Osteocyte (in vitro differentiated cells): ENCODE results near the gene NPLOC4. TPM values are rescaled to one million over a fixed set of nuclear protein-coding genes. Genes with fewer than 3 reads are reported as not detected.
A peak's percentile ranks its signal among the peaks of the same experiment; 100 is the strongest.

ENCODE experiments used
- DNase-seq: peaks from one replicate; pipeline ENCODE4 v3.0.0; 2021; ENCODE audit warnings: mixed read lengths; ENCODE audit not compliant: unreplicated experiment; ENCODE audit errors: extremely low spot score
- H3K27ac Mint-ChIP-seq: one replicate; pipeline ENCODE4 v1.8.0; 2021; ENCODE audit warnings: mild to moderate bottlenecking, mixed read lengths; ENCODE audit not compliant: unreplicated experiment
- H3K27me3 Mint-ChIP-seq: one replicate; pipeline ENCODE4 v1.8.0; 2021; ENCODE audit warnings: mixed read lengths; ENCODE audit not compliant: unreplicated experiment
- H3K36me3 Mint-ChIP-seq: one replicate; pipeline ENCODE4 v1.8.0; 2021; ENCODE audit warnings: mixed read lengths; ENCODE audit not compliant: unreplicated experiment
- H3K4me1 Mint-ChIP-seq: one replicate; pipeline ENCODE4 v1.8.0; 2021; ENCODE audit warnings: mixed read lengths; ENCODE audit not compliant: unreplicated experiment
- H3K4me3 Mint-ChIP-seq: one replicate; pipeline ENCODE4 v1.8.0; 2021; ENCODE audit warnings: mild to moderate bottlenecking, moderate library complexity, mixed read lengths; ENCODE audit not compliant: unreplicated experiment
- H3K9me3 Mint-ChIP-seq: one replicate; pipeline ENCODE4 v1.8.0; 2021; ENCODE audit warnings: mixed read lengths; ENCODE audit not compliant: unreplicated experiment
- CTCF ChIP-seq: fragments of 200-600 bp; sonication (generic); IDR thresholded peaks from 2 replicates; pipeline ENCODE4 v1.5.0; 2021; ENCODE audit warnings: antibody characterized with exemption, mild to moderate bottlenecking, moderate library complexity
- total RNA-seq: library from RNA; stranded (reverse); gene quantifications from 2 replicates; pipeline ENCODE4 v1.2.1, GENCODE V29; 2021

NPLOC4 gene
- total RNA-seq, 1 donor from 2014 or later = 99.7 TPM

- peak overlapping the region; percentile 60 for H3K4me3 Mint-ChIP-seq
Measured at GRCh38 chr17:81518785-81519283, 118.1 kb downstream of the NPLOC4 start.

GRCh38 chr17:81518113-81518784 lies 118.7 kb downstream of the NPLOC4 start:
- DNase-seq = peak; percentile 86
- no peaks in the 10 kb centered on the region for H3K9me3 Mint-ChIP-seq
- no peaks in the 10 kb centered on the region for H3K27me3 Mint-ChIP-seq
- no peaks in the 10 kb centered on the region for H3K36me3 Mint-ChIP-seq
- peak overlapping the region; percentile 60 for H3K4me3 Mint-ChIP-seq
- H3K27ac Mint-ChIP-seq = peak overlapping the region; percentile 66
- H3K4me1 Mint-ChIP-seq = peaks cover 42% of the 10 kb centered on the region
- TF ChIP-seq CTCF = no peak

More at GRCh38 chr17:81518785-81519283, 118.1 kb downstream of the NPLOC4 start:
- peaks cover 42% of the 10 kb centered on the region for H3K4me1 Mint-ChIP-seq
- no peak for DNase-seq
- no peak overlapping the region for H3K27ac Mint-ChIP-seq
- no peak for TF ChIP-seq CTCF
- H3K36me3 Mint-ChIP-seq = no peaks in the 10 kb centered on the region
- no peaks in the 10 kb centered on the region for H3K27me3 Mint-ChIP-seq
- no peaks in the 10 kb centered on the region for H3K9me3 Mint-ChIP-seq

- Mint-ChIP-seq H3K36me3 (no peaks in the 10 kb centered on the region), H3K9me3 (no peaks in the 10 kb centered on the region), H3K27ac (peak overlapping the region; percentile 66), H3K27me3 (no peaks in the 10 kb centered on the region), H3K4me1 (peaks cover 41% of the 10 kb centered on the region), H3K4me3 (peak overlapping the region; percentile 60)
- DNase-seq = peak; percentile 84
- TF ChIP-seq CTCF = no peak
Measured at GRCh38 chr17:81517339-81518112, 119.4 kb downstream of the NPLOC4 start.

- Mint-ChIP-seq H3K36me3 (peaks cover 2% of the 10 kb centered on the region), H3K9me3 (no peaks in the 10 kb centered on the region), H3K27ac (peak overlapping the region; percentile 66), H3K27me3 (no peaks in the 10 kb centered on the region), H3K4me3 (peak overlapping the region; percentile 86), H3K4me1 (peaks cover 41% of the 10 kb centered on the region)
- no peak for DNase-seq
- TF ChIP-seq CTCF = no peak
Measured at GRCh38 chr17:81517009-81517338, 119.9 kb downstream of the NPLOC4 start.

GRCh38 chr17:81516439-81516838 lies 120.5 kb downstream of the NPLOC4 start:
- H3K27me3 Mint-ChIP-seq = no peaks in the 10 kb centered on the region
- peaks cover 41% of the 10 kb centered on the region for H3K4me1 Mint-ChIP-seq
- peak overlapping the region; percentile 86 for H3K4me3 Mint-ChIP-seq

More at GRCh38 chr17:81516439-81516838, 120.5 kb downstream of the NPLOC4 start:
- Mint-ChIP-seq H3K9me3 (no peaks in the 10 kb centered on the region), H3K36me3 (peaks cover 7% of the 10 kb centered on the region), H3K27ac (peak overlapping the region; percentile 66)
- DNase-seq = no peak
- no peak for TF ChIP-seq CTCF
